ENCODE measurements around the gene NFIL3.

GRCh38 chr9:91395106-91395552 is 28.5 kb downstream of the NFIL3 start:
- TF ChIP-seq, protein P1, sequence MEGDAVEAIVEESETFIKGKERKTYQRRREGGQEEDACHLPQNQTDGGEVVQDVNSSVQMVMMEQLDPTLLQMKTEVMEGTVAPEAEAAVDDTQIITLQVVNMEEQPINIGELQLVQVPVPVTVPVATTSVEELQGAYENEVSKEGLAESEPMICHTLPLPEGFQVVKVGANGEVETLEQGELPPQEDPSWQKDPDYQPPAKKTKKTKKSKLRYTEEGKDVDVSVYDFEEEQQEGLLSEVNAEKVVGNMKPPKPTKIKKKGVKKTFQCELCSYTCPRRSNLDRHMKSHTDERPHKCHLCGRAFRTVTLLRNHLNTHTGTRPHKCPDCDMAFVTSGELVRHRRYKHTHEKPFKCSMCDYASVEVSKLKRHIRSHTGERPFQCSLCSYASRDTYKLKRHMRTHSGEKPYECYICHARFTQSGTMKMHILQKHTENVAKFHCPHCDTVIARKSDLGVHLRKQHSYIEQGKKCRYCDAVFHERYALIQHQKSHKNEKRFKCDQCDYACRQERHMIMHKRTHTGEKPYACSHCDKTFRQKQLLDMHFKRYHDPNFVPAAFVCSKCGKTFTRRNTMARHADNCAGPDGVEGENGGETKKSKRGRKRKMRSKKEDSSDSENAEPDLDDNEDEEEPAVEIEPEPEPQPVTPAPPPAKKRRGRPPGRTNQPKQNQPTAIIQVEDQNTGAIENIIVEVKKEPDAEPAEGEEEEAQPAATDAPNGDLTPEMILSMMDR (IDR thresholded peaks at IDR 0.05 in 4 of 5, conservative IDR thresholded peaks at IDR 0.05 in 1 of 5), result no peak
- TF ChIP-seq POLR2A (IDR thresholded peaks at IDR 0.05), result no peak
